Measurements from ENCODE around the gene SLC25A33.
"Not testable (repeated sequence)": the region's sequence is repeated elsewhere in the genome, so short reads cannot be mapped to it uniquely, and the experiment has no call there.

The SLC25A33 gene

GRCh38 chr1:9539829-9540550 is 725 bp downstream of the SLC25A33 start:
- peak; percentile 35 for DNase-seq (ENCODE audit: low read depth)

GRCh38 chr1:9542430-9542829 is 3.2 kb downstream of the SLC25A33 start:
- no peak for DNase-seq (ENCODE audit: low read depth)

- no peak for DNase-seq (ENCODE audit: low read depth)
Measured at GRCh38 chr1:9544926-9545325, 5.7 kb downstream of the SLC25A33 start.

DNA sequence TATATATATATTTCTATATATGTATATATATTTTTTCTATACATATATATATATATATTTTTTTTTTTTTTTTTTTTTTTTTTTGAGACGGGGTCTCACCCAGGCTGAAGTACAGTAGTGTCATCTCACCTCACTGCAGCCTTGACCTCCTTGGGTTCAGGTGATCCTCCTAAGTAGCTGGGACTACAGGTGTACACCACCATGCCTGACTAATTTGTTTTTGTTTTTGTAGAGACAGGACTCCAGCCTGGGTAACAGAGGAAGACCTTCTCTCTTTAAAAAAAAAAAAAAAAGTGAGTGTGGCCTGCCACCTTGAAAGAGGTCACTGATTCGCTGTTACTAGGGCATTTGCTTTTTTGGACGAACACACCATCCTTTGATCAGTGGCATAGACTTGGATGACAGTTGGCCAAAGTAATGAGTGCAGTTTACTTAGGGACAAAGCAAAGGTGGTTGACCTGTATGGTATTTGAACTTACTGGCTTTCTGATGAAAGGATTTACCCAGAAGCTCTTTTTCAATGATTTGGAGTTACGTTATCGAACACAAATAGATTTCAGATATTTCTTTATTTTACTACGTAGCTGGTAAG is 10.8 kb downstream of the SLC25A33 start:
- no peak for DNase-seq (ENCODE audit: low read depth)

DNA sequence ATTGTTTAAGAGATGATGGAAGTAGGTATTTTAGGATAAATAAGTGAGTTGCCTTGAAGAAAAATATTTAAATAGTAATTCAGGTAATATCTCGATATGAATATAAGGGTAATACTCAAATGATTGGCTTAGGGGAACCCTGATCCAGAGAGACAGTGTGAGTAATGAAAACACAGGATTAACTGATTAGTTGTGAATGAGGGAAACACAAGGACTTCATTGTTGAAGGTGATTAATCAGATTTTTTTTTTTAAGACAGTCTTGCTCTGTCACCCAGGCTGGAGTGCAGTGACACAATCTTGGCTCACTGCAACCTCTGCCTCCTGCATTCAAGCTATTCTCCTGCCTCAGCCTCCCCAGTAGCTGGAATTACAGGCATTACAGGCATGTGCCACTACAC is 12.7 kb downstream of the SLC25A33 start:
- DNase-seq (ENCODE audit: low read depth): no peak

- DNase-seq (ENCODE audit: low read depth): no peak
Measured at GRCh38 chr1:9553736-9554144, 14.5 kb downstream of the SLC25A33 start.

DNA sequence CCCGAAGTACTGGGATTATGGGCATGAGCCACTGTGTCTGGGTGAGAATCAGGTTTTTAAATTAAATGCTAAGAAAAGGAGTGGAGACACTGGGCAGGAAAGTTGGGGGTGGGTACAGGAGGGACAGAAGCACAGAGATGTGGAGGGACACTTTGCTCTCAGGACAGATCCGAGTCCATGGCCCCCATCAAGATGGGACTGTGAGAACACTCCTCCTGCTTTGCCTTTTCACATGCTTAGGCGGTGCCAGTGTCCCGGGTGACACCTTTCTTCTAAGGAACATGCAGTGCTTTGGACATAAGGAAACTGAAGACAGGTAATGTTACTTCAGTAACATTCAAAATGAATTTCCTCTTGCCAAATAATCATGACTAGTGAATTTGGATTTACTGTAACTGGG is 16.7 kb downstream of the SLC25A33 start:
- no peak for DNase-seq (ENCODE audit: low read depth)

GRCh38 chr1:9557624-9558023 is 18.4 kb downstream of the SLC25A33 start:
- DNase-seq (ENCODE audit: low read depth): no peak

- no peak for DNase-seq (ENCODE audit: low read depth)
Measured at GRCh38 chr1:9558271-9558945, 19.1 kb downstream of the SLC25A33 start.

- no peak for DNase-seq (ENCODE audit: low read depth)
Measured at GRCh38 chr1:9558946-9559545, 19.8 kb downstream of the SLC25A33 start.

GRCh38 chr1:9559673-9560072 is 20.4 kb downstream of the SLC25A33 start:
- no peak for DNase-seq (ENCODE audit: low read depth)

GRCh38 chr1:9560090-9560489 is 20.8 kb downstream of the SLC25A33 start:
- DNase-seq (ENCODE audit: low read depth): not testable (repeated sequence)

DNA sequence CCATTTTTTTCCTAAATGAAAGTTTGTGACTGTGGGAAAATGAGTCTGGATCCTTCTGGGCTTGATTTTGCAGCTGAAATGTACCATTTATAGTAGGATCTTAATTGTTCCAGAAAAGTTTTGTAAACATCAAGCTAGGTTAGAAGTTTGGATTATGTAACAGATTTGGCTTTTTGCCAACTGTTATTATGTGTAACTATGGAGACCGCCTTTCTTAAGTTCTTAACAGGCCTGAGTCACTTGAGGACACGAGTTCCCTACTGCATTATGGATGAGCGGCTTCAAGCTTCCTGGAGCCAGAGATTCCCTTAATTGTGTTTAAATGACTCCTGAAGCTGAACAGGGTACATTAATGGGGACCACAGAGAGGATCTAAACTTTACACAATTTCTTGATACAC is 22.2 kb downstream of the SLC25A33 start:
- no peak for DNase-seq (ENCODE audit: low read depth)

DNA sequence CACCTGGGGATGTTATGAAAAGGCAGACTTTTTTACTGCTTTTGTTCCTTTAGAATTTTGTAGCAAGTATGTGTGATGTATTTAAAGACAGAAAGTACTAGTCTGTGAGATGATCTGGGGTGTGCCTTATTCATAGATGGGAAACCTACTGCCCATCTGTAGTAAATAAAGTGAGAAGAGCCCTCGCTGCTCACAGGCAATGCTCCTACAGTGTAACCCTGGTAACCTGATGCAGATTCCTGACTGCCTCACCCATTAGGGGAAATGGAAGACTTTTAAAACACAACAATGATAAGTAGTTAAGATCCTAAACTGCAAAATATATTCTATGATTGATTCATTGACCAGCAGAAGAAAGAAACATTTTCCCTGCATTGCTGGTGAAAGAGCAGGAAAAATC is 30.0 kb downstream of the SLC25A33 start:
- DNase-seq (ENCODE audit: low read depth): no peak

GRCh38 chr1:9570886-9571529 is 31.7 kb downstream of the SLC25A33 start:
- not testable (repeated sequence) for DNase-seq (ENCODE audit: low read depth)

GRCh38 chr1:9573723-9574122 is 34.5 kb downstream of the SLC25A33 start:
- DNase-seq (ENCODE audit: low read depth): no peak

- DNase-seq (ENCODE audit: low read depth): no peak
Measured at GRCh38 chr1:9575486-9575885, 36.2 kb downstream of the SLC25A33 start.

- no peak for DNase-seq (ENCODE audit: low read depth)
Measured at GRCh38 chr1:9576903-9577302, 37.6 kb downstream of the SLC25A33 start.

- DNase-seq (ENCODE audit: low read depth): no peak
Measured at GRCh38 chr1:9577423-9577822, 38.2 kb downstream of the SLC25A33 start.

DNA sequence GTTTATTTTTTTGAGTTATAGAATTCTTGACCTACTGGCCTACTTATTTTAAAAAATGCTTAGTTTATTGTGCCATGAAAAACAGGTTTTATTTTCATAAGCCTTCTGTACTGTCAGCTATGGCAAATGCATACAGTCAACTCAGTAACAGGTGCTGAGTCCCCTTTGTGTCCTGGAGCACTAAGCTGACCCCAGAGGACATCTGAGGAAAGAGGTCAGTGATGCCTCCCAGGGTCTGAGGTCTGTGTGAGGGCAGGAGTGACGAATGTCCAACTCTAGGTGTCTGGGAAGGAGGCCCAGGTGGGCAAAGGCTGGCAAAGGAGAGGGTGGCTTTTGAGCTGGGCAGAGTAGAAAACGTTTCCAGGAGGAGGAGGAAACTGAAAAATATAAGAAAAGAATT is 41.7 kb downstream of the SLC25A33 start:
- DNase-seq (ENCODE audit: low read depth): no peak

GRCh38 chr1:9586147-9586766 is 47.0 kb downstream of the SLC25A33 start:
- DNase-seq (ENCODE audit: low read depth): no peak

DNA sequence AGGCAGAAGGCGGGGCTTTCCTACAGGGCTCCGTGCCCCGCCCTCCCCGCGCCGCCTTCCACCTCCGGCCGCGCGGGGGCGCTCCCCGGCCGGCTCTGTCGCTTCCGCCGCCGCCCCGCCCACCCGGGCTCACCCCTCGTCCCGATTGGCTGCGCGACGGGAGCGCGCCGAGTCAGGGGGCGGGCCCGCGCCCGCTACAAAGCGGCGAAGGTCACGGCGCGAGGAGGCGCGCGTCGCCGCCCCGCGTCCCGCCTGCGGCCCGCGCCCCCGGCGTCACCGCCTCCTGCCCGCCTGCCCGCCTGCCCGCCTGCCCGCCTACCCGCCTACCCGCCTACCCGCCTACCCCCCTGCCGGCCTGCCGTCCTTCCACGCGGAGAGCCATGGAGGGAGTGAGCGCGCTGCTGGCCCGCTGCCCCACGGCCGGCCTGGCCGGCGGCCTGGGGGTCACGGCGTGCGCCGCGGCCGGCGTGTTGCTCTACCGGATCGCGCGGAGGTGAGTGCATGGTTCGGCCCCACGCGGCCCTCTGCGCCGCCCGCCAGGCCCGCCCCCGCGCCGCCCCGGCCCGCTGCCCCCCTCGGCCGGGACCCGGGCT is 49.4 kb downstream of the SLC25A33 start, which contains the start of gene TMEM201:
TMEM201 (plus strand) TSS at position 361 of the 593 bp plus-strand sequence; CDS start at position 381, 20 bp downstream.
- peak; percentile 94 for DNase-seq (ENCODE audit: low read depth)

Measured in activated T-helper 9 cell treated with anti-CD3 and anti-CD28 coated beads, Interleukin-2, amount 50 U/mL, for 16 hours (primary cell).